BLaER1 (cell line): Measurements from ENCODE around the gene SERPINA3.

Experiments used
- H3K27ac ChIP-seq: shearing (Covaris generic); formaldehyde crosslinking; 2 replicates; pipeline ENCODE4 v1.8.1; 2022
- H3K27me3 ChIP-seq: shearing (Covaris generic); formaldehyde crosslinking; 2 replicates; pipeline ENCODE4 v1.8.1; 2022
- H3K36me3 ChIP-seq: shearing (Covaris generic); formaldehyde crosslinking; 2 replicates; pipeline ENCODE4 v1.8.1; 2022
- H3K4me1 ChIP-seq: shearing (Covaris generic); formaldehyde crosslinking; 2 replicates; pipeline ENCODE4 v1.8.1; 2022
- H3K4me2 ChIP-seq: shearing (Covaris generic); formaldehyde crosslinking; 2 replicates; pipeline ENCODE4 v1.8.1; 2022
- H3K4me3 ChIP-seq: shearing (Covaris generic); formaldehyde crosslinking; 2 replicates; pipeline ENCODE4 v1.8.1; 2022
- H3K9ac ChIP-seq: shearing (Covaris generic); formaldehyde crosslinking; 2 replicates; pipeline ENCODE4 v1.8.1; 2022
- H3K9me3 ChIP-seq: shearing (Covaris generic); formaldehyde crosslinking; 2 replicates; pipeline ENCODE4 v1.8.1; 2022
- H4K20me1 ChIP-seq: shearing (Covaris generic); formaldehyde crosslinking; 2 replicates; pipeline ENCODE4 v1.8.1; 2022
- Cebpa-rat ChIP-seq: shearing (Covaris generic); IDR thresholded peaks from 2 replicates; pipeline ENCODE4 v1.8.1; 2022

Gene SERPINA3

GRCh38 chr14:94640721-94641631 lies 28.8 kb downstream of the SERPINA3 start:
- H3K27me3 ChIP-seq: no peaks in the 10 kb centered on the region; the same call in 1 of the 2 replicates
- H3K27ac ChIP-seq: no peak overlapping the region
- no peak overlapping the region for H3K9ac ChIP-seq
- no peaks in the 10 kb centered on the region for H3K4me1 ChIP-seq
- H3K9me3 ChIP-seq: no peaks in the 10 kb centered on the region
- no peak for TF ChIP-seq Cebpa-rat
- H3K4me2 ChIP-seq: no peak overlapping the region
- no peaks in the 10 kb centered on the region for H3K36me3 ChIP-seq
- no peak overlapping the region for H3K4me3 ChIP-seq
- no peaks in the 10 kb centered on the region for H4K20me1 ChIP-seq

- H3K4me1 ChIP-seq: no peaks in the 10 kb centered on the region
- H3K27ac ChIP-seq: no peak overlapping the region
- no peak overlapping the region for H3K4me3 ChIP-seq
- H3K36me3 ChIP-seq: no peaks in the 10 kb centered on the region
- no peak overlapping the region for H3K4me2 ChIP-seq
- H3K9ac ChIP-seq: no peak overlapping the region
- no peak for TF ChIP-seq Cebpa-rat
- no peaks in the 10 kb centered on the region; the same call in 1 of the 2 replicates for H3K27me3 ChIP-seq
- no peaks in the 10 kb centered on the region for H3K9me3 ChIP-seq
- H4K20me1 ChIP-seq: no peaks in the 10 kb centered on the region
Observed at GRCh38 chr14:94641632-94641955, 29.4 kb downstream of the SERPINA3 start.

- Histone ChIP-seq H3K4me2 (no peak overlapping the region), H3K27ac (no peak overlapping the region), H3K9me3 (peaks cover 14% of the 10 kb centered on the region), H3K4me1 (no peaks in the 10 kb centered on the region), H3K27me3 (no peaks in the 10 kb centered on the region; the same call in 1 of the 2 replicates), H3K9ac (no peak overlapping the region), H4K20me1 (no peaks in the 10 kb centered on the region), H3K36me3 (no peaks in the 10 kb centered on the region), H3K4me3 (no peak overlapping the region)
- TF ChIP-seq Cebpa-rat: no peak
Observed at GRCh38 chr14:94643316-94644101, 31.3 kb downstream of the SERPINA3 start.

GRCh38 chr14:94644102-94644535 lies 31.9 kb downstream of the SERPINA3 start:
- Histone ChIP-seq H3K9me3 (peaks cover 20% of the 10 kb centered on the region), H4K20me1 (no peaks in the 10 kb centered on the region), H3K27me3 (no peaks in the 10 kb centered on the region; the same call in 1 of the 2 replicates), H3K4me3 (no peak overlapping the region), H3K36me3 (no peaks in the 10 kb centered on the region), H3K4me2 (no peak overlapping the region), H3K4me1 (no peaks in the 10 kb centered on the region), H3K9ac (no peak overlapping the region), H3K27ac (no peak overlapping the region)
- TF ChIP-seq Cebpa-rat: no peak

GRCh38 chr14:94646066-94646465 lies 33.9 kb downstream of the SERPINA3 start:
- H3K36me3 ChIP-seq: no peaks in the 10 kb centered on the region
- H3K27ac ChIP-seq: no peak overlapping the region
- H3K27me3 ChIP-seq: no peaks in the 10 kb centered on the region; the same call in 1 of the 2 replicates
- H3K9ac ChIP-seq: no peak overlapping the region
- H3K4me3 ChIP-seq: no peak overlapping the region
- H4K20me1 ChIP-seq: no peaks in the 10 kb centered on the region
- peaks cover 29% of the 10 kb centered on the region for H3K9me3 ChIP-seq
- H3K4me1 ChIP-seq: no peaks in the 10 kb centered on the region
- H3K4me2 ChIP-seq: no peak overlapping the region
- no peak for TF ChIP-seq Cebpa-rat

- TF ChIP-seq Cebpa-rat: no peak
- Histone ChIP-seq H3K27me3 (no peaks in the 10 kb centered on the region; the same call in 1 of the 2 replicates), H3K4me2 (no peak overlapping the region), H4K20me1 (no peaks in the 10 kb centered on the region), H3K4me3 (no peak overlapping the region), H3K4me1 (no peaks in the 10 kb centered on the region), H3K27ac (no peak overlapping the region), H3K36me3 (no peaks in the 10 kb centered on the region), H3K9ac (no peak overlapping the region), H3K9me3 (peaks cover 29% of the 10 kb centered on the region)
Observed at GRCh38 chr14:94646481-94646880, 34.3 kb downstream of the SERPINA3 start.

GRCh38 chr14:94648801-94649200 lies 36.6 kb downstream of the SERPINA3 start:
- Histone ChIP-seq H3K4me2 (no peak overlapping the region), H3K36me3 (no peaks in the 10 kb centered on the region), H3K4me1 (no peaks in the 10 kb centered on the region), H3K9me3 (peaks cover 29% of the 10 kb centered on the region), H3K27ac (no peak overlapping the region), H3K27me3 (no peaks in the 10 kb centered on the region), H3K4me3 (no peak overlapping the region), H3K9ac (no peak overlapping the region), H4K20me1 (no peaks in the 10 kb centered on the region)
- TF ChIP-seq Cebpa-rat: no peak

GRCh38 chr14:94649543-94650443 lies 37.6 kb downstream of the SERPINA3 start:
- Histone ChIP-seq H3K27me3 (no peaks in the 10 kb centered on the region), H3K36me3 (no peaks in the 10 kb centered on the region), H3K4me3 (no peak overlapping the region), H3K9ac (no peak overlapping the region), H4K20me1 (no peaks in the 10 kb centered on the region), H3K4me2 (no peak overlapping the region), H3K4me1 (no peaks in the 10 kb centered on the region), H3K27ac (no peak overlapping the region), H3K9me3 (peaks cover 29% of the 10 kb centered on the region)
- no peak for TF ChIP-seq Cebpa-rat

- no peak for TF ChIP-seq Cebpa-rat
- Histone ChIP-seq H3K4me1 (no peaks in the 10 kb centered on the region), H3K9ac (no peak overlapping the region), H3K4me2 (no peak overlapping the region), H3K27ac (no peak overlapping the region), H4K20me1 (no peaks in the 10 kb centered on the region), H3K9me3 (peaks cover 29% of the 10 kb centered on the region), H3K27me3 (no peaks in the 10 kb centered on the region), H3K36me3 (no peaks in the 10 kb centered on the region), H3K4me3 (no peak overlapping the region)
Observed at GRCh38 chr14:94650444-94650775, 38.2 kb downstream of the SERPINA3 start.
